Cardiac muscle cell (in vitro differentiated cells and primary cell): ENCODE results near the gene MFSD2A. TPM values are rescaled to one million over a fixed set of nuclear protein-coding genes. Genes with fewer than 3 reads are reported as not detected.
A peak's percentile ranks its signal among the peaks of the same experiment; 100 is the strongest.

Source experiments
- DNase-seq, 2 donors: peaks; one replicate each; pipeline versions ENCODE4 v3.0.0 to v3.0.0-alpha.2; 2010 to 2017; ENCODE audit warnings: low read depth in 1 of 2, low spot score in 1 of 2
- H3K27ac ChIP-seq: fragments of 200-600 bp; sonication (generic); 2 replicates; pipeline ENCODE4 v1.5.1; 2016
- H3K27me3 ChIP-seq: fragments of 200-600 bp; sonication (generic); 2 replicates; pipeline ENCODE4 v1.6.0; 2016; ENCODE audit warnings: control low read depth
- H3K36me3 ChIP-seq: fragments of 200-600 bp; sonication (generic); 2 replicates; pipeline ENCODE4 v1.5.1; 2016; ENCODE audit warnings: control low read depth
- H3K4me1 ChIP-seq: fragments of 200-600 bp; sonication (generic); 2 replicates; pipeline ENCODE4 v1.8.1; 2017; ENCODE audit warnings: low read depth, mild to moderate bottlenecking, mixed run types
- H3K4me3 ChIP-seq: fragments of 200-600 bp; sonication (generic); 2 replicates; pipeline ENCODE4 v1.5.1; 2016; ENCODE audit warnings: mild to moderate bottlenecking
- H3K9me3 ChIP-seq: fragments of 200-600 bp; sonication (generic); 2 replicates; pipeline ENCODE4 v1.5.1; 2017; ENCODE audit warnings: low read depth, mild to moderate bottlenecking, control low read depth
- polyA plus RNA-seq: library from polyadenylated mRNA; unstranded; fragments of >200 nt; fragmentation: Nextera tagmentation; extraction: Ambion mirVana; gene quantifications from 2 replicates; pipeline ENCODE4 v1.2.1, GENCODE V29; 2016
- total RNA-seq: library from RNA; depleted of rRNA; stranded (reverse); fragments of >200 nt; gene quantifications from 2 replicates; pipeline ENCODE4 v1.2.3, GENCODE V29; 2016
- TF ChIP-seq, protein P1 (sequence below): IDR thresholded peaks from 2 replicates; pipeline ENCODE4 v1.5.1; 2012; ENCODE audit warnings: low read depth, mild to moderate bottlenecking, low read length

Gene MFSD2A
- total and polyA plus RNA-seq, 2 experiments from 2014 or later: 1.0 TPM; not detected in 1

DNA sequence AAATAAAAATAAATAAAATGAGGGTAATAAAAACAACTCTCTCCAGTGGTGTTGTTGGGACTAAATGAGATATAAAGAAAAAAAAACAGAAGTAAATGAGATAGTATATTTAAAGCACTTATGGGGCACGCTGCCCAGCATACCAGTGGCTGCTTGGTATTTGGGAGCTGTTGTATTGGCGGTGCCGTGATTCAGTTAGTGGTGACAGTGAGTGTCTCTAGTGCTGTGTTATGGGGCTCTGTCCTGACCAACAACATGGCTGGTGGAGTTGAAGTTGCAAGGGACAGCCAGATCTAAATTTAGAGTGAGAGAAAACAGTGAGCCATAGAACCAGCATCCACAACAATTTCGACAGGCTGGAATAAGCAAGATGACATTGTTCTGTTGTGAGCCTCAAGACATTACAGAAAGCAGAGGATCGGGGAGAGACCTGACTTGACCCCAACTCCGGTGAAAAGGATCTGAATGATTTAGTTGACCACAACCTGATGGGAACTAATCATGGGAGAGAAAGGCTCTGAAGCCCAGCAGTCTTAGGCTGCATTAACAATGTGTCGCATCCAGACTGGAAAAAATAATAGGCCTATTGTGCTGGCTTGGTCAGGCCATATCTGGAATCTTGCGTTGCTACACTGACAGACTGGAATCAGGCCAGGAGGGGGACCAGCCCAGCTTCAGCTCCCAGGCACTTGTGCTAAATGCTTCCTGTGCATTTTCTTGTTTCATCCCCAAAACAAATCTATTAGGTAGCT, 2.4 kb upstream of the MFSD2A start:
- no peak overlapping the region for H3K27ac ChIP-seq
- H3K9me3 ChIP-seq: no peaks in the 10 kb centered on the region
- H3K36me3 ChIP-seq: no peaks in the 10 kb centered on the region
- no peak overlapping the region for H3K4me3 ChIP-seq
- peak in 1 of 2 donors; percentile 86 for DNase-seq
- TF ChIP-seq, protein P1, sequence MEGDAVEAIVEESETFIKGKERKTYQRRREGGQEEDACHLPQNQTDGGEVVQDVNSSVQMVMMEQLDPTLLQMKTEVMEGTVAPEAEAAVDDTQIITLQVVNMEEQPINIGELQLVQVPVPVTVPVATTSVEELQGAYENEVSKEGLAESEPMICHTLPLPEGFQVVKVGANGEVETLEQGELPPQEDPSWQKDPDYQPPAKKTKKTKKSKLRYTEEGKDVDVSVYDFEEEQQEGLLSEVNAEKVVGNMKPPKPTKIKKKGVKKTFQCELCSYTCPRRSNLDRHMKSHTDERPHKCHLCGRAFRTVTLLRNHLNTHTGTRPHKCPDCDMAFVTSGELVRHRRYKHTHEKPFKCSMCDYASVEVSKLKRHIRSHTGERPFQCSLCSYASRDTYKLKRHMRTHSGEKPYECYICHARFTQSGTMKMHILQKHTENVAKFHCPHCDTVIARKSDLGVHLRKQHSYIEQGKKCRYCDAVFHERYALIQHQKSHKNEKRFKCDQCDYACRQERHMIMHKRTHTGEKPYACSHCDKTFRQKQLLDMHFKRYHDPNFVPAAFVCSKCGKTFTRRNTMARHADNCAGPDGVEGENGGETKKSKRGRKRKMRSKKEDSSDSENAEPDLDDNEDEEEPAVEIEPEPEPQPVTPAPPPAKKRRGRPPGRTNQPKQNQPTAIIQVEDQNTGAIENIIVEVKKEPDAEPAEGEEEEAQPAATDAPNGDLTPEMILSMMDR: no peak
- H3K27me3 ChIP-seq: peaks cover 44% of the 10 kb centered on the region
- no peaks in the 10 kb centered on the region for H3K4me1 ChIP-seq

DNA sequence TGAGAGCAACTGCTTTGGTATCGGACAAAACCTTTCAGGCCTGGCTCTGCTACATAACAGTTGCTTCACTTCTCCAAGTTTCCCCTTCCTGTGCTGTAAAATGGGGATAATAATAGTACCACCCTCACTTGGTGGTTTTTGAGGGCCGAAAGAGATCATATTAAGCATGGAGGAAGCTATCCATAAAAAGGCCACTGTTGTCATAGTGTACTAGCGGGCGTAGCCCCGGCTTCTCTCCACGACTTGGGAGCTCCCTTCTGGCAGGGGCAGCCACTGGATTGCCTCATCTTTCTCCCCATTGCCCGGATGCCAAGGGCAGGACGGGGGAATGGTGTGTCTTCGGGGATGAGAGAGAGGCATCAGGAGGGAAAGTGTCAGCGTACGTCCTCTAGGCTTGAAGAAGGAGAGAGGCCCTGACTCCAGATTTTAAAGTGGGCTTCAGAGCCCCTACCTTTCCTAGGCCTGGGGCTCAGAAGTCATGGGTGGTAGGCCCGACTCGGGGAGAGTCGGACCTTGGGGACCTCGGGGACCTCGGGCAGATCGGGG, 548 bp upstream of the MFSD2A start:
- peaks cover 57% of the 10 kb centered on the region for H3K27me3 ChIP-seq
- TF ChIP-seq, protein P1: no peak
- no peak overlapping the region for H3K27ac ChIP-seq
- H3K9me3 ChIP-seq: no peaks in the 10 kb centered on the region
- peak overlapping the region; percentile 24 for H3K4me3 ChIP-seq
- DNase-seq: no peak
- no peaks in the 10 kb centered on the region for H3K36me3 ChIP-seq
- H3K4me1 ChIP-seq: no peaks in the 10 kb centered on the region

DNA sequence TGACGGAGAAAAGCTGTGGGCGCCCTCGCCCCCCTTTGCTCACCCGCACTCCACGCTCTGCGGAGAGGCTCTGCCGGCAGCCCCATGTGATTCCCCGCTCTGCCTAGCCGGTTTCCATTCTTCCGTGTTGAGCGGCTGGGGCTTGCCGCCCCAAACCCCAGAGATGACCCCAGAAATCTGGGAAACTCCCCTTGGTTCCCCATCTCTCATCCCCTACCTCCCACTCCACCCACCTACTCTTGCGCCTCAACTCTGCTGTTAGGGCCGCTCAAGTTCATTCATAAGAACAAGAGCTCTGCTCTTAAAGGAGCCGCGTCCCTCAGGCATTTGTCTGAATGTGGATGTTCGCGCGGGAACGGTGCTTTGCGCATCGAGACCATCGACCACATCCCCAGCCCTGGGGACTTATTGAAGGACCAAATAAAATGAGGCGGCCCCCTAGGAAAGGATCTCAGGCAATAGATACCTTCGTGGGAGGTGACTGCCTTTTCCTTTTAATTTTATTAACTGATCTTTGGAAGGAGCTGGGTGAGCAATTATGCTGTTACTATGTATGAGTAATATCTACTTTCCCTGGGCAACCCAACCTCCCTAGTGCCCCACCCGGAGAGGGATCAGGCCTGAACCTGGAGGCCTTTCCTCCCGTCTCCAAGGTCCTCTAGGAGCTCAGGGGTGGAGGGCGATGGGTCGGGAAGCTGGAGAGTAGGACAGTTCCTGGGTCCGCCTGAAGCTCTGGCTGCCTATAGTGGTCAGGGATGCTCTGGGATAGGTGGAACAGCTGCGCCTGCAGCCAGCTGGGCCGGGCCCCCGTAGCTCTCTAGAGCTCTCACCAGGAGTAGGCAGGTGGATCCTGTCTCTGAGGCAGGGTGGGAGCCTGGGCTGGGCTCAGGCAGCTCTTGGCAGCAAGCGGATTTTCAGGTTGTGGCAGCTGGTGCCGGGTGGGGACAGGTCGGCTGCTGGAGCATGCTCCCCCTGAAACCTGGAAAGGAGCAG, 898 bp downstream of the MFSD2A start:
- Histone ChIP-seq H3K9me3 (no peaks in the 10 kb centered on the region), H3K4me1 (no peaks in the 10 kb centered on the region), H3K27me3 (peaks cover 70% of the 10 kb centered on the region), H3K36me3 (no peaks in the 10 kb centered on the region), H3K27ac (no peak overlapping the region), H3K4me3 (peak overlapping the region; percentile 24)
- peak; percentile 44 to 55 for DNase-seq
- TF ChIP-seq, protein P1: no peak

DNA sequence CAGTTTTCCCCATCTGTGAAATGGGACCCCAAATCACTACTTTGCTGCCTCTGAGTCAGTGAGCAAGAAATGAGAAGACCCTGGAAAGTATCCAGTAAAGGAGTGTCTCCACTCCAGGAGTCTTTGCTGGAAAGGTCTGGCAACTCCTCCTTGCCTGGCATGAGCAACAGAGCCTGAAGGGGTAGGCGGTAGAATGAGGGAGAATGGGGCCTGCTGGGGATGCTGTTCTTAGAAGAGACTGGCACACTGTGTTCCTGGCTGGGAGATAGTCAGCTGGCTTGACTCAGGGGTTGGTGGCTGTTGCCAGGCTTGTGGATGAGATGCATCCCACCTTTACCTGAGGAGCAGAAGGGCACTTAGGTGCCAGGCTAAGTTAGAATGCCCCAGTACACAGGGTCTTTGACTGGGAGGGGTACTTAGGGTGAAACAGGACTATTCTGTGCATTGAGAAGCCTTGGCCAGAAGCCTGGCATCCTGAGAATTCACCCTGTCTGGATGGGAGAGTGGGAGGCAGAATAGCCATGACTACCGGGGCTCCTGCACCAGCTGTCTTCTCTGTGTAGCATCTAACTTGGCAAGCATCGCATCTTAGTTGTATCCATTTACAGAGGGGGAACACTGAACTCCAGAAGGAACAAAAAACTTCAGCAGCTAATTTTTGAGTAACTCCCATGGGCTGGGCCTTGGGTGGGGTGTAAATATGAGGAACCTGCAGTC, 2.5 kb downstream of the MFSD2A start:
- no peak overlapping the region for H3K27ac ChIP-seq
- peaks cover 79% of the 10 kb centered on the region for H3K27me3 ChIP-seq
- H3K9me3 ChIP-seq: no peaks in the 10 kb centered on the region
- H3K36me3 ChIP-seq: no peaks in the 10 kb centered on the region
- H3K4me3 ChIP-seq: no peak overlapping the region
- H3K4me1 ChIP-seq: no peaks in the 10 kb centered on the region
- TF ChIP-seq, protein P1: no peak
- peak in 1 of 2 donors; percentile 29 for DNase-seq
